ENCODE results near the gene PPP2R5A.
"Not testable (repeated sequence)": the region's sequence is repeated elsewhere in the genome, so short reads cannot be mapped to it uniquely, and the experiment has no call there.

Gene PPP2R5A

GRCh38 chr1:212297338-212297737, 12.1 kb downstream of the PPP2R5A start:
- Histone ChIP-seq H3K9me3 (ENCODE audit: low read depth, low read length) (no peaks in the 10 kb centered on the region), H3K9ac (ENCODE audit: insufficient read length) (no peak overlapping the region), H3K4me3 (no peak overlapping the region), H3K27ac (no peak overlapping the region), H3K36me3 (ENCODE audit: insufficient read depth, low read length) (no peaks in the 10 kb centered on the region)
- no peak for DNase-seq (ENCODE audit: low read depth, low spot score)
- no peak for TF ChIP-seq POLR2AphosphoS5 (IDR thresholded peaks at IDR 0.05; ENCODE audit: borderline replicate concordance, low read depth, low read length)
- no peak for TF ChIP-seq FOXP2 (optimal IDR thresholded peaks at IDR 0.05; ENCODE audit: control extremely low read depth, extremely low read length, insufficient read depth)
- no peak for TF ChIP-seq EZH2 (IDR thresholded peaks at IDR 0.05)

GRCh38 chr1:212301580-212301979, 16.4 kb downstream of the PPP2R5A start:
- TF ChIP-seq POLR2AphosphoS5 (IDR thresholded peaks at IDR 0.05; ENCODE audit: borderline replicate concordance, low read depth, low read length) (no peak), EZH2 (IDR thresholded peaks at IDR 0.05) (no peak), FOXP2 (optimal IDR thresholded peaks at IDR 0.05; ENCODE audit: control extremely low read depth, extremely low read length, insufficient read depth) (no peak)
- H3K9ac ChIP-seq (ENCODE audit: insufficient read length), result no peak overlapping the region

GRCh38 chr1:212302745-212303383, 17.7 kb downstream of the PPP2R5A start:
- Histone ChIP-seq H3K4me3 (no peak overlapping the region), H3K36me3 (ENCODE audit: insufficient read depth, low read length) (no peaks in the 10 kb centered on the region), H3K27ac (no peak overlapping the region), H3K9me3 (ENCODE audit: low read depth, low read length) (no peaks in the 10 kb centered on the region), H3K9ac (ENCODE audit: insufficient read length) (no peak overlapping the region)
- DNase-seq (ENCODE audit: low read depth, low spot score), result no peak
- TF ChIP-seq POLR2AphosphoS5 (IDR thresholded peaks at IDR 0.05; ENCODE audit: borderline replicate concordance, low read depth, low read length), result no peak
- TF ChIP-seq EZH2 (IDR thresholded peaks at IDR 0.05), result no peak
- TF ChIP-seq FOXP2 (optimal IDR thresholded peaks at IDR 0.05; ENCODE audit: control extremely low read depth, extremely low read length, insufficient read depth), result no peak

More at GRCh38 chr1:212301580-212301979, 16.4 kb downstream of the PPP2R5A start:
- no peaks in the 10 kb centered on the region for H3K9me3 ChIP-seq (ENCODE audit: low read depth, low read length)
- no peak for DNase-seq (ENCODE audit: low read depth, low spot score)
- no peak overlapping the region for H3K4me3 ChIP-seq
- H3K36me3 ChIP-seq (ENCODE audit: insufficient read depth, low read length), result no peaks in the 10 kb centered on the region
- H3K27ac ChIP-seq, result no peak overlapping the region

GRCh38 chr1:212305342-212305741, 20.1 kb downstream of the PPP2R5A start:
- Histone ChIP-seq H3K4me3 (no peak overlapping the region), H3K9me3 (ENCODE audit: low read depth, low read length) (no peaks in the 10 kb centered on the region), H3K36me3 (ENCODE audit: insufficient read depth, low read length) (no peaks in the 10 kb centered on the region), H3K27ac (no peak overlapping the region), H3K9ac (ENCODE audit: insufficient read length) (no peak overlapping the region)
- TF ChIP-seq FOXP2 (optimal IDR thresholded peaks at IDR 0.05; ENCODE audit: control extremely low read depth, extremely low read length, insufficient read depth), result no peak
- TF ChIP-seq POLR2AphosphoS5 (IDR thresholded peaks at IDR 0.05; ENCODE audit: borderline replicate concordance, low read depth, low read length), result no peak
- DNase-seq (ENCODE audit: low read depth, low spot score), result no peak

GRCh38 chr1:212305984-212306452, 20.8 kb downstream of the PPP2R5A start:
- H3K27ac ChIP-seq; H3K36me3 ChIP-seq (ENCODE audit: insufficient read depth, low read length); DNase-seq (ENCODE audit: low read depth, low spot score); H3K9ac ChIP-seq (ENCODE audit: insufficient read length); H3K4me3 ChIP-seq; H3K9me3 ChIP-seq (ENCODE audit: low read depth, low read length): not testable (repeated sequence)

GRCh38 chr1:212309967-212310366, 24.8 kb downstream of the PPP2R5A start:
- H3K9ac ChIP-seq (ENCODE audit: insufficient read length), result no peak overlapping the region
- TF ChIP-seq FOXP2 (optimal IDR thresholded peaks at IDR 0.05; ENCODE audit: control extremely low read depth, extremely low read length, insufficient read depth) (no peak), EZH2 (IDR thresholded peaks at IDR 0.05) (no peak), POLR2AphosphoS5 (IDR thresholded peaks at IDR 0.05; ENCODE audit: borderline replicate concordance, low read depth, low read length) (no peak)
- no peak overlapping the region for H3K27ac ChIP-seq
- no peak overlapping the region for H3K4me3 ChIP-seq
- DNase-seq (ENCODE audit: low read depth, low spot score), result no peak
- H3K9me3 ChIP-seq (ENCODE audit: low read depth, low read length), result no peaks in the 10 kb centered on the region
- no peaks in the 10 kb centered on the region for H3K36me3 ChIP-seq (ENCODE audit: insufficient read depth, low read length)

GRCh38 chr1:212310383-212310782, 25.2 kb downstream of the PPP2R5A start:
- Histone ChIP-seq H3K36me3 (ENCODE audit: insufficient read depth, low read length) (no peaks in the 10 kb centered on the region), H3K9me3 (ENCODE audit: low read depth, low read length) (no peaks in the 10 kb centered on the region), H3K9ac (ENCODE audit: insufficient read length) (no peak overlapping the region), H3K27ac (no peak overlapping the region), H3K4me3 (no peak overlapping the region)
- TF ChIP-seq EZH2 (IDR thresholded peaks at IDR 0.05) (no peak), POLR2AphosphoS5 (IDR thresholded peaks at IDR 0.05; ENCODE audit: borderline replicate concordance, low read depth, low read length) (no peak), FOXP2 (optimal IDR thresholded peaks at IDR 0.05; ENCODE audit: control extremely low read depth, extremely low read length, insufficient read depth) (no peak)
- DNase-seq (ENCODE audit: low read depth, low spot score), result no peak

- Histone ChIP-seq H3K27ac (0 out of 2 replicates have a peak overlapping the region, but pooled peaks have one; percentile 20), H3K36me3 (ENCODE audit: insufficient read depth, low read length) (no peaks in the 10 kb centered on the region), H3K9me3 (ENCODE audit: low read depth, low read length) (no peaks in the 10 kb centered on the region), H3K4me3 (no peak overlapping the region), H3K9ac (ENCODE audit: insufficient read length) (no peak overlapping the region)
- no peak for DNase-seq (ENCODE audit: low read depth, low spot score)
- TF ChIP-seq FOXP2 (optimal IDR thresholded peaks at IDR 0.05; ENCODE audit: control extremely low read depth, extremely low read length, insufficient read depth) (no peak), POLR2AphosphoS5 (IDR thresholded peaks at IDR 0.05; ENCODE audit: borderline replicate concordance, low read depth, low read length) (no peak), EZH2 (IDR thresholded peaks at IDR 0.05) (no peak)
Observed at GRCh38 chr1:212311836-212312497, 26.8 kb downstream of the PPP2R5A start.

Data from SK-N-MC (cell line).